Calu3 (cell line): ENCODE measurements around the gene DAAM2. TPM values are rescaled to one million over a fixed set of nuclear protein-coding genes. Genes with fewer than 3 reads are reported as not detected.

Experiments
- BruUV-seq: library from RNA; stranded (reverse); fragments of 400-500 nt; replicated peaks from 2 replicates; lab custom pipeline; 2021; lab: Mats Ljungman, UMichigan
- CTCF ChIA-PET: fragments of 300-600 bp; sonication (Branson Sonifier 250); formaldehyde crosslinking; loops from one replicate; lab custom pipeline; 2022; ENCODE audit warnings: antibody characterized with exemption; lab: Charles Lee
- DNase-seq: peaks from one replicate; pipeline ENCODE4 v3.0.0; 2022
- H3K27ac Mint-ChIP-seq: one replicate; pipeline ENCODE4 v1.8.0; 2022; ENCODE audit warnings: mixed read lengths; ENCODE audit not compliant: unreplicated experiment
- H3K27me3 Mint-ChIP-seq: one replicate; pipeline ENCODE4 v1.8.0; 2022; ENCODE audit warnings: mixed read lengths; ENCODE audit not compliant: unreplicated experiment
- H3K36me3 Mint-ChIP-seq: one replicate; pipeline ENCODE4 v1.8.0; 2022; ENCODE audit warnings: mild to moderate bottlenecking, moderate library complexity, mixed read lengths; ENCODE audit not compliant: insufficient read depth, unreplicated experiment
- H3K4me1 Mint-ChIP-seq: one replicate; pipeline ENCODE4 v1.8.0; 2022; ENCODE audit warnings: mild to moderate bottlenecking, low read depth, mixed read lengths; ENCODE audit not compliant: unreplicated experiment
- H3K4me3 Mint-ChIP-seq: one replicate; pipeline ENCODE4 v1.8.0; 2022; ENCODE audit warnings: mild to moderate bottlenecking, low read depth, moderate library complexity, mixed read lengths; ENCODE audit not compliant: unreplicated experiment
- H3K9me3 Mint-ChIP-seq: one replicate; pipeline ENCODE4 v1.8.0; 2022; ENCODE audit warnings: low read depth, mixed read lengths; ENCODE audit not compliant: unreplicated experiment
- CTCF ChIP-seq: fragments of 200-600 bp; IDR thresholded peaks from one replicate; pipeline ENCODE4 v1.8.0; 2022; ENCODE audit warnings: antibody characterized with exemption; ENCODE audit not compliant: unreplicated experiment
- intact Hi-C: fragments of 100-400 bp; cut with micrococcal nuclease; formaldehyde crosslinking; loops from one replicate; pipeline ENCODE4 v1.10.0; 2022; ENCODE audit not compliant: unreplicated experiment
- total RNA-seq: library from RNA; stranded (reverse); gene quantifications from 2 replicates; pipeline ENCODE4 v1.2.3, GENCODE V29; 2022

The DAAM2 gene
- total RNA-seq, 1 experiment from 2014 or later = not detected

GRCh38 chr6:39873439-39873838 is 81.3 kb downstream of the DAAM2 start:
- no peaks in the 10 kb centered on the region for H3K36me3 Mint-ChIP-seq
- no peak overlapping the region for H3K27ac Mint-ChIP-seq
- H3K9me3 Mint-ChIP-seq = peaks cover 3% of the 10 kb centered on the region
- H3K4me1 Mint-ChIP-seq = no peaks in the 10 kb centered on the region
- no peak for TF ChIP-seq CTCF
- no peak overlapping the region for H3K4me3 Mint-ChIP-seq
- DNase-seq = no peak
- intact Hi-C loops = no loop called here
- peaks cover 52% of the 10 kb centered on the region for H3K27me3 Mint-ChIP-seq
- CTCF ChIA-PET = interaction anchor here (1.2 kb wide), 1 partner anchor 9 kb away, joined by 4 read pairs; no protein-coding TSS in a partner anchor
- BruUV-seq = no TSS peak

- H3K4me3 Mint-ChIP-seq = no peak overlapping the region
- intact Hi-C loops = no loop called here
- H3K9me3 Mint-ChIP-seq = peaks cover 3% of the 10 kb centered on the region
- no peak overlapping the region for H3K27ac Mint-ChIP-seq
- DNase-seq = no peak
- no peak for TF ChIP-seq CTCF
- CTCF ChIA-PET = no interaction called here
- no peaks in the 10 kb centered on the region for H3K4me1 Mint-ChIP-seq
- no TSS peak for BruUV-seq
- peaks cover 38% of the 10 kb centered on the region for H3K27me3 Mint-ChIP-seq
- H3K36me3 Mint-ChIP-seq = no peaks in the 10 kb centered on the region
Measured at GRCh38 chr6:39876111-39876510, 83.9 kb downstream of the DAAM2 start.

- Mint-ChIP-seq H3K4me1 (no peaks in the 10 kb centered on the region), H3K27ac (no peak overlapping the region), H3K9me3 (no peaks in the 10 kb centered on the region), H3K36me3 (no peaks in the 10 kb centered on the region), H3K4me3 (no peak overlapping the region), H3K27me3 (peaks cover 31% of the 10 kb centered on the region)
- CTCF ChIA-PET = interaction anchor here (0.6 kb wide), 2 partner anchors 87 to 461 kb away, joined by 3 read pairs; no protein-coding TSS in a partner anchor
- no peak for DNase-seq
- BruUV-seq = no TSS peak
- intact Hi-C loops = no loop called here
- no peak for TF ChIP-seq CTCF
Measured at GRCh38 chr6:39876826-39877225, 84.7 kb downstream of the DAAM2 start.

GRCh38 chr6:39879535-39879934 is 87.4 kb downstream of the DAAM2 start:
- no TSS peak for BruUV-seq
- H3K27me3 Mint-ChIP-seq = peaks cover 39% of the 10 kb centered on the region
- CTCF ChIA-PET = no interaction called here

More at GRCh38 chr6:39879535-39879934, 87.4 kb downstream of the DAAM2 start:
- intact Hi-C loops = no loop called here
- Mint-ChIP-seq H3K9me3 (no peaks in the 10 kb centered on the region), H3K4me3 (no peak overlapping the region), H3K27ac (no peak overlapping the region), H3K36me3 (no peaks in the 10 kb centered on the region), H3K4me1 (no peaks in the 10 kb centered on the region)
- DNase-seq = no peak
- TF ChIP-seq CTCF = no peak
